HG02763 (cell line): ENCODE measurements around the gene HGS.
"Not testable (repeated sequence)": the region's sequence is repeated elsewhere in the genome, so short reads cannot be mapped to it uniquely, and the experiment has no call there.

Source experiments
- ATAC-seq: cut with Tn5 transposase; IDR thresholded peaks from one replicate; pipeline ENCODE4 v1.9.1; 2021; ENCODE audit warnings: mild to moderate bottlenecking, moderate library complexity; ENCODE audit not compliant: unreplicated experiment

The HGS gene

DNA sequence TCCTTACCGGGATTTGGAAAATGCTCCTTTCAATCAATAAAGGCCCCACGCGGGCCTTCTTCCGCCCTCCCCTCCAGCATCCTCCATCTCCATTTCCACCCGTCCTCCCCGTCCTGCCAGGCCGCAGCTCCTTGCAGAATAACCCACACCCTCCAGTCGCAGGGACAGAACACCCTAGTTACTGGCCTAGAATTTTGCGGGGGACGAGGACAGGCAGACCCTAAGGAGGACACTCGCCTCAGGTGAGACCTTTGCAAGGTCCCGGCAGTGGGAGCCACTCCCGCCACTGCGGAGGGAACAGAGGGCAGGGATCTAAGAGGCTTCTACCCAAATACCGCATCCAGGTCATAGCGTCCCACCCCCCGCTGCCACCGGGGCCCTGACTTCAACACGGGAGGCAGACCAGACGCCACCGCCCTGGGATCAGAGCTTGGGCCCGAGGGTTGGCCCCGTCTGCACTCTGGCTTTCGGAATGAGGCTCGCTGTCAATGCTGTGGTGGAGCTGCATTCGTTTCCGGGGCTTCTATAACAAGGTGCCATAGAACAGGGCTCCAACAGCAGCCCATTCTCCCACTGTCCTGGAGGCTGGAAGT is 55.1 kb downstream of the HGS start:
- no peak for ATAC-seq

DNA sequence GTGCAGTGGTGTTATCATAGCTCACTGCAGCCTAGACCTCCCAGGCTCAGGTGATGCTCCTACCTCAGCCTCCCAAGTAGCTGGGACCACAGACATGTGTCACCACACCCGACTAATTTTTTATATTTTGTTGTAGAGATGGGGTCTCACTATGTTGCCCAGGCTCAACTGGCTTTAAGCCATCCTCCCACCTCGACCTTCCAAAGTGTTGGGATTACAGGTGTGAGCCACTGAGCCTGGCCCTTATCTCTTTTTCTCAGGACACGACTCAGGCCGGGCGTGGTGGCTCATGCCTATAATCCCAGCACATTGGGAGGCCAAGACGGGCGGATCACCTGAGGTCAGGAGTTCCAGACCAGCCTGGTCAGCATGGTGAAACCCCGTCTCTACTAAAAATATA is 55.8 kb downstream of the HGS start:
- not testable (repeated sequence) for ATAC-seq

DNA sequence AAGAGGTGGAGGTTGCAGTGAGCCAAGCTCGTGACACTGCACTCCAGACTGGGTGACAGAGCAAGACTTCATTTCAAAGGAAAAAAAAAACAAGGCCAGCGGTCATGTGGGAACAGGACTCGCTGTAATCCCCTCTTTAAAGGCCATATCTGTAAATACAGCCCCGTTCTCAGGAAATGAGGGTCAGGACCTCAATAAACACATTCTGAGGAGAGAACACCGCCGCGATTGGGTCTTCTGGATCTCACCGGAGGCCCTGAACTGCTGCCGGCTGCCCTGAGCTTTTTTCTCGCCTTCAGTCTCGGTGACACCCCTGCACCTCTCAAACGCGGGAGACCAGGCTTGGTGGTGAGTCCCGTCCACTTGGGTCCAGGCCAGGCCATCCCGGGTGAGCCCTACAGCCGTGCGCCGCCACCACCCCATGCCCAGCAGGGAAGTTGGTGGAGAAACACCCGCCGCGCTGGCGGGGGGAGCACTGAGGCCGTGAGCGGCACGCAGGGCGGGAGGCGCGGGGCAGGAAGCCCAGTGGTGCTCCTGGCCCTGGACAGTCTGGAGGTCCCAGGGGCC is 56.7 kb downstream of the HGS start:
- no peak for ATAC-seq

DNA sequence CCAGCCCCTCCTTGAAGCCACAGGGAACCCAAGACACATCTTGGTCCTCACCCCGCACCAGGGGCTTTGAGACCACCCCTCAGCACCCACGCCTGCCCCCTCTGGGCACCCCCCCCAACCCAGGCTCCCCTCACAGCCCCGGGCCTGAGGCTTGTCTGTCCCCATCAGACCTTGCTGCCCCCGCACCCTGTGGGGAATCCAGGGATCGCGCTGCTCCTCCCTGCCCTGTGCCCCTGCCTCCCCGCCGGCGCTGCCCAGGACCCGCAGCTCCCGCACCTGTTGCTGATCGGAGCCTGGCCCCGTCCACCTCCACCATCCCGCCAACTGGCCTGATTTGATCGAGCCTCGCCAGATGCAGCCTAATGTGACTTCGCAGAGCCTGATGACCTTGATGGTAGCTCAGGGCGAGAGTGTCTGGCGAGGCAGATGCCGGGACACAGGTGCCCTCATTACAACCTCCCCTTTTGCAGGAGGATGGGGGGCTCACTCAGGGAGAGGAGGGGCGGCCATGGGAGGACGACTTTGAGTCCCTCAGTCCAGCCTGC is 57.3 kb downstream of the HGS start:
- no peak for ATAC-seq

- no peak for ATAC-seq
Observed at GRCh38 chr17:81741594-81742452, 58.0 kb downstream of the HGS start.
